MCF 10A (cell line): ENCODE data around the gene CCT5. TPM values are rescaled to one million over a fixed set of nuclear protein-coding genes. Genes with fewer than 3 reads are reported as not detected.

Experiments
- BruUV-seq: library from RNA; stranded (reverse); fragments of 400-500 nt; replicated peaks from 2 replicates; lab custom pipeline; 2021; lab: Mats Ljungman, UMichigan
- CTCF ChIA-PET: fragments of 300-600 bp; sonication (Branson Sonifier 250); formaldehyde crosslinking; extraction: SDS; loops from one replicate; lab custom pipeline; 2021; ENCODE audit warnings: antibody characterized with exemption, inconsistent platforms; lab: Yijun Ruan, JAX
- POLR2A ChIA-PET: fragments of 300-600, 350-650 bp; sonication (Branson Sonifier 250); formaldehyde crosslinking; extraction: SDS; loops from one replicate; lab custom pipeline; 2020; ENCODE audit warnings: antibody characterized with exemption, inconsistent platforms; lab: Yijun Ruan, JAX
- DNase-seq: peaks from one replicate; pipeline ENCODE4 v3.0.0-alpha.2; 2018; ENCODE audit not compliant: unreplicated experiment
- H3K27ac Mint-ChIP-seq: one replicate; pipeline ENCODE4 v1.8.0; 2022; ENCODE audit warnings: mild to moderate bottlenecking, low read depth, mixed read lengths; ENCODE audit not compliant: unreplicated experiment
- H3K27me3 Mint-ChIP-seq: one replicate; pipeline ENCODE4 v1.8.0; 2022; ENCODE audit warnings: mixed read lengths; ENCODE audit not compliant: insufficient read depth, unreplicated experiment
- H3K36me3 Mint-ChIP-seq: one replicate; pipeline ENCODE4 v1.8.0; 2022; ENCODE audit warnings: mild to moderate bottlenecking, moderate library complexity, mixed read lengths; ENCODE audit not compliant: insufficient read depth, unreplicated experiment
- H3K4me1 Mint-ChIP-seq: one replicate; pipeline ENCODE4 v1.8.0; 2022; ENCODE audit warnings: mixed read lengths; ENCODE audit not compliant: insufficient read depth, unreplicated experiment
- H3K4me3 Mint-ChIP-seq: one replicate; pipeline ENCODE4 v1.8.0; 2022; ENCODE audit warnings: mild to moderate bottlenecking, moderate library complexity, mixed read lengths; ENCODE audit not compliant: unreplicated experiment
- H3K9me3 Mint-ChIP-seq: one replicate; pipeline ENCODE4 v1.8.0; 2022; ENCODE audit warnings: mixed read lengths; ENCODE audit not compliant: unreplicated experiment
- intact Hi-C: fragments of 100-400 bp; cut with micrococcal nuclease; formaldehyde crosslinking; loops from 2 replicates; pipeline ENCODE4 v1.14.1; 2022
- total RNA-seq: library from RNA; stranded (reverse); gene quantifications from 2 replicates; pipeline ENCODE4 v1.2.3, GENCODE V29; 2022
- TF ChIP-seq, protein P1 (sequence below): fragments of 200-600 bp; IDR thresholded peaks from one replicate; pipeline ENCODE4 v1.8.0; 2022; ENCODE audit warnings: antibody characterized with exemption, mild to moderate bottlenecking; ENCODE audit not compliant: unreplicated experiment

CCT5 gene
- total RNA-seq, 1 experiment from 2014 or later: 322 TPM

DNA sequence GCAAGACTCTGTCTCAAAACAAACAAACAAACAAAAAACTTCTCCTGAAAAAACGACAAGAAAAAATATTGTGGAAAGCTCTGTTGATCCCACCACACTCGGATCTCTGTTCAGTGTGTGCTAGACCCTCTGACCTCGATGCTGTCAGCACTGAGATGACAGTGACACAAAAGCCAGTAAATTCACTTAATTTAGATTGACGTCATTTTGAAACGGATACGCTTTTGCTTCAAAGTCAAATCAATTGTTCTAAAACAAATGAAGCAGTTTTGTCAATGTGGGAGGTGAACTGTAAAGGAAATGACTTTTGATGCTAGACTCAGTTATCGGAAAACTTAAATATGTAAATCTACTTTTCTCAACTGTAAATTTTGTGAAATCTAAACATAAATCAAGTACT lies 26.6 kb downstream of the CCT5 start:
- CTCF ChIA-PET: no interaction called here
- no peaks in the 10 kb centered on the region for H3K9me3 Mint-ChIP-seq
- no peaks in the 10 kb centered on the region for H3K4me1 Mint-ChIP-seq
- TF ChIP-seq, protein P1, sequence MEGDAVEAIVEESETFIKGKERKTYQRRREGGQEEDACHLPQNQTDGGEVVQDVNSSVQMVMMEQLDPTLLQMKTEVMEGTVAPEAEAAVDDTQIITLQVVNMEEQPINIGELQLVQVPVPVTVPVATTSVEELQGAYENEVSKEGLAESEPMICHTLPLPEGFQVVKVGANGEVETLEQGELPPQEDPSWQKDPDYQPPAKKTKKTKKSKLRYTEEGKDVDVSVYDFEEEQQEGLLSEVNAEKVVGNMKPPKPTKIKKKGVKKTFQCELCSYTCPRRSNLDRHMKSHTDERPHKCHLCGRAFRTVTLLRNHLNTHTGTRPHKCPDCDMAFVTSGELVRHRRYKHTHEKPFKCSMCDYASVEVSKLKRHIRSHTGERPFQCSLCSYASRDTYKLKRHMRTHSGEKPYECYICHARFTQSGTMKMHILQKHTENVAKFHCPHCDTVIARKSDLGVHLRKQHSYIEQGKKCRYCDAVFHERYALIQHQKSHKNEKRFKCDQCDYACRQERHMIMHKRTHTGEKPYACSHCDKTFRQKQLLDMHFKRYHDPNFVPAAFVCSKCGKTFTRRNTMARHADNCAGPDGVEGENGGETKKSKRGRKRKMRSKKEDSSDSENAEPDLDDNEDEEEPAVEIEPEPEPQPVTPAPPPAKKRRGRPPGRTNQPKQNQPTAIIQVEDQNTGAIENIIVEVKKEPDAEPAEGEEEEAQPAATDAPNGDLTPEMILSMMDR: no peak
- peaks cover 25% of the 10 kb centered on the region for H3K36me3 Mint-ChIP-seq
- H3K27me3 Mint-ChIP-seq: no peaks in the 10 kb centered on the region
- BruUV-seq: no TSS peak
- DNase-seq: no peak
- POLR2A ChIA-PET: no interaction called here
- intact Hi-C loops: no loop called here
- H3K4me3 Mint-ChIP-seq: no peak overlapping the region
- H3K27ac Mint-ChIP-seq: no peak overlapping the region

DNA sequence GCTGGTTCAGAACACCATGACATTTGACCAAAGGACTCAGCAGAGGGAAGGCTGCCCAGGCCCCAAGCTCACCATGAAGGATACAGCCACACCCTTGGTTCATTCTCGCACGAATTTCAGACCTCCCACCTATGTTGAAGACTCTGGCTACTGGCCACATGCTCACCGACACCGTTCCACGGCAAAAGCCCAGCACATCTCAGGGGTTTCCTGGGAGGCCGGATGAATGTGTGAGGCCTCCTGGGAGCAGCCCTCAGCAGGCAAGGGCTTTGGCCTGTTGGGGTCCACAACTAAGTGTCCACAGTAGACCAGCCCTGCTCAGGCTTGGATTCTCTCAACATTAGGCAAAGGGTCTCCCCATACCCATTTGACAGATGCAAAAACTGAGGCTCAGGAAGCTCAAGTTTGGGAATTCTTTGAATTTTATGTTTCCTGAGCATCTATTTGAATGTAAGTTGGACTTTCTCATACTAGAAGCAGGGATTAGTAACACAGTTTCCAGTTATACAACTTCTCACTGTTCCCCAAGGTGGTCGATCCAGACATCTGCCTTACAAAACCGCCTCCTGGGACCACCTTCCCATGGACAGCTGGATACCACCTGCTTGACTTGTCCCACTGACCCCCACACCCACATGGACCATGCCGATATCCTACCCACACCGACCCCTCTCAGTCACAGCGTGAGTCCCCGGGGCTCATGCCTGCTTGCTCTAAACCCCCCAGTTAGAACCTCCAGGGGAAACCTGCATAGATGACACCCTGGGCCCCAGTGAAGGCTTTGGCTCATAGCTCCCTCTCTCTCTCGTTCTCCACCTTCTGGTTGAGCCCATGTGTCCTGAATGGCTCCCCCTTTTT lies 27.9 kb downstream of the CCT5 start:
- peaks cover 32% of the 10 kb centered on the region for H3K36me3 Mint-ChIP-seq
- no peak overlapping the region for H3K27ac Mint-ChIP-seq
- no peaks in the 10 kb centered on the region for H3K4me1 Mint-ChIP-seq
- no TSS peak for BruUV-seq
- CTCF ChIA-PET: interaction anchor here (0.6 to 2.4 kb wide), 5 partner anchors 24 to 457 kb away, joined by 3 to 8 read pairs (median 3); no protein-coding TSS in a partner anchor
- DNase-seq: no peak
- POLR2A ChIA-PET: interaction anchor here (0.7 kb wide), 1 partner anchor 9 kb away, joined by 3 read pairs; no protein-coding TSS in a partner anchor
- H3K9me3 Mint-ChIP-seq: no peaks in the 10 kb centered on the region
- no peaks in the 10 kb centered on the region for H3K27me3 Mint-ChIP-seq
- intact Hi-C loops: no loop called here
- H3K4me3 Mint-ChIP-seq: no peak overlapping the region
- TF ChIP-seq, protein P1: no peak

DNA sequence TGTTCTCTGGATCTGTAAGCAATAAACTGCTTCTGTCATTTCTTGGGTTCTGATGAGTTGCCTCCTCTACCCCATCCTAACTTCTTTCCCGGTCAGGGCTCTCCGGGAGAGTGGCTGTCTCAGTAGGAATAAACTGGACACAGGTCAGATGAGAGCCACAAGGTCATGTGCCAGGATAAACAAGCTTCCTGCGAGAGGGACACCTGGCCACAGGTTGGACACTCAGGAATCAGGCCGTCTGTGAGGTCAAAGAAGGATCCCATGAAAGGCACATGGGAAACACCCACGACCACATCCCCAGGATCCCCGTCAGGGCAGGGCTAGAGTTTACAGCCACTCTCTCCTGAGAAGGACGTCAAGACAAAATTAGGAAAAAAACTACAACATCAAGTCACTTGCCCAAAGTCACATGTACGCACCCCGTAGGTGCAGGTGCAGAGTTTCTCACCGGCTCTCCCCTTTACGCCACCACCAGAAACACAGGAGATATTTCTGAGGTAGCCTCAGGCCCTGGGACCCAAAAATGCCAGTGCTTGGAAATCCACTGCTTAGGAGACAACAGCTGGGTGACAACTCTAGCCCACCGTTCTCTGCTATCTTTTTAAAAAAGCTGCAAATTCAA lies 28.7 kb downstream of the CCT5 start:
- H3K4me3 Mint-ChIP-seq: no peak overlapping the region
- no peaks in the 10 kb centered on the region for H3K4me1 Mint-ChIP-seq
- TF ChIP-seq, protein P1: no peak
- H3K27ac Mint-ChIP-seq: no peak overlapping the region
- CTCF ChIA-PET: interaction anchor here (0.6 to 2.4 kb wide), 3 partner anchors 9 to 349 kb away, joined by 3 to 8 read pairs (median 6); no protein-coding TSS in a partner anchor
- intact Hi-C loops: no loop called here
- DNase-seq: no peak
- BruUV-seq: no TSS peak
- POLR2A ChIA-PET: no interaction called here
- peaks cover 36% of the 10 kb centered on the region for H3K36me3 Mint-ChIP-seq
- H3K9me3 Mint-ChIP-seq: no peaks in the 10 kb centered on the region
- H3K27me3 Mint-ChIP-seq: no peaks in the 10 kb centered on the region

DNA sequence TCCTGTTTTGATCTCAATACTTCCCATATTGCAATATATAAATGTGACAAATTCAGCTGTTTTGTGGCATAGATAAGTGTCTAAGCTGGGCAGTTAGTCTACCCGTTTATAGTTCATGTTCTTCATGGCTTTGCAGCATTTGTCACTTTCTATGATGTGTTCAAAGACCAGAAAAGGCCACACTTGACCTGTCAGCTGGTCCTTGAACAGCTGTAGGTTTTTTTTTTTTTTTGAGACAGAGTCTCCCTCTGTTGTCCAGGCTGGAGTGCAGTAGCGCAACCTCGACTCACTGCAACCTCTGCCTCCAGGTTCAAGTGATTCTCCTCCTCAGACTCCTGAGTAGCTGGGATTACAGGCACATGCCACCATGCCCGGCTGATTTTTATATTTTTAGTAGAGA lies 29.2 kb downstream of the CCT5 start:
- ChIA-PET CTCF (interaction anchor here (1.3 to 2.4 kb wide), 2 partner anchors 9 to 145 kb away, joined by 6 to 8 read pairs; no protein-coding TSS in a partner anchor), POLR2A (interaction anchor here (1.3 kb wide), 1 partner anchor 31 kb away, joined by 5 read pairs; no protein-coding TSS in a partner anchor)
- TF ChIP-seq, protein P1: no peak
- Mint-ChIP-seq H3K27ac (no peak overlapping the region), H3K9me3 (no peaks in the 10 kb centered on the region), H3K4me3 (no peak overlapping the region), H3K4me1 (no peaks in the 10 kb centered on the region), H3K27me3 (no peaks in the 10 kb centered on the region), H3K36me3 (peaks cover 38% of the 10 kb centered on the region)
- no peak for DNase-seq
- intact Hi-C loops: no loop called here
- BruUV-seq: TSS peak; percentile 85
